SK-N-SH (cell line): ENCODE data around the gene HSD17B7. TPM values are rescaled to one million over a fixed set of nuclear protein-coding genes. Genes with fewer than 3 reads are reported as not detected.

Experiments used
- CTCF ChIA-PET: fragments of 300-600, 350-600 bp; formaldehyde crosslinking; extraction: SDS; loops from one replicate; lab custom pipeline; 2021; lab: Yijun Ruan, JAX
- POLR2A ChIA-PET: fragments of 350-600 bp; sonication (Branson Sonifier 250); formaldehyde crosslinking; extraction: SDS; loops from one replicate; lab custom pipeline; 2020; ENCODE audit warnings: antibody characterized with exemption, inconsistent platforms; lab: Yijun Ruan, JAX
- DNase-seq: peaks from one replicate; pipeline ENCODE4 v3.0.0; 2012
- H2AFZ ChIP-seq: fragments of 200-600 bp; sonication (generic); 2 replicates; pipeline ENCODE4 v1.8.1; 2016; ENCODE audit warnings: antibody characterized with exemption, mild to moderate bottlenecking, low read depth
- H3F3A ChIP-seq: fragments of 200-600 bp; sonication (generic); replicated peaks from 2 replicates; pipeline ENCODE3; 2016; ENCODE audit warnings: antibody characterized with exemption, mild to moderate bottlenecking; ENCODE audit not compliant: insufficient read depth
- H3K27ac ChIP-seq, 2 experiments: fragments of 200-500 bp in 1 of 2; fragments of 200-600 bp in 1 of 2; sonication (Bioruptor generic) in 1 of 2; sonication (generic), shearing (Covaris generic) in 1 of 2; 2 replicates each; pipeline versions ENCODE4 v1.5.1 to v1.6.1; 2014 to 2016; ENCODE audit warnings: low read depth in 2 of 2, inconsistent platforms in 1 of 2, low read length in 1 of 2, mild to moderate bottlenecking in 1 of 2, mixed read lengths in 1 of 2
- H3K27me3 ChIP-seq: fragments of 200-600 bp; sonication (generic), shearing (Covaris generic); 2 replicates; pipeline ENCODE4 v1.6.1; 2016; ENCODE audit warnings: mixed run types; ENCODE audit not compliant: insufficient read depth
- H3K36me3 ChIP-seq, 2 experiments: fragments of 200-500 bp in 1 of 2; fragments of 200-600 bp in 1 of 2; sonication (Bioruptor generic) in 1 of 2; sonication (generic) in 1 of 2; replicated peaks in 1 of 2; 2 replicates each; pipeline versions ENCODE3 to v1.5.1; 2014 to 2016; ENCODE audit warnings: low read length in 1 of 2, mild to moderate bottlenecking in 1 of 2; ENCODE audit not compliant: insufficient read depth in 2 of 2, control insufficient read depth in 1 of 2
- H3K4me1 ChIP-seq, 2 experiments: fragments of 200-500 bp in 1 of 2; fragments of 200-600 bp in 1 of 2; sonication (Bioruptor generic) in 1 of 2; sonication (generic), shearing (Covaris generic) in 1 of 2; 2 replicates each; pipeline versions ENCODE4 v1.5.1 to v1.6.1; 2014 to 2016; ENCODE audit warnings: low read depth in 1 of 2, low read length in 1 of 2, mixed run types in 1 of 2; ENCODE audit not compliant: insufficient read depth in 2 of 2, control insufficient read depth in 1 of 2
- H3K4me2 ChIP-seq: fragments of 200-600 bp; sonication (generic), shearing (Covaris generic); 2 replicates; pipeline ENCODE4 v1.6.1; 2017; ENCODE audit warnings: mixed run types
- H3K4me3 ChIP-seq, 2 experiments: fragments of 200-500 bp in 1 of 2; fragments of 200-600 bp in 1 of 2; sonication (Bioruptor generic) in 1 of 2; sonication (generic), shearing (Covaris generic) in 1 of 2; 2 replicates each; pipeline versions ENCODE4 v1.5.1 to v1.8.1; 2014 to 2016; ENCODE audit warnings: low read depth in 2 of 2, inconsistent platforms in 1 of 2, low read length in 1 of 2, mild to moderate bottlenecking in 1 of 2, mixed read lengths in 1 of 2, moderate library complexity in 1 of 2
- H3K79me2 ChIP-seq: fragments of 200-600 bp; sonication (generic); 2 replicates; pipeline ENCODE4 v1.8.1; 2017; ENCODE audit warnings: mild to moderate bottlenecking; ENCODE audit not compliant: insufficient read depth
- H3K9ac ChIP-seq: fragments of 200-600 bp; sonication (generic); 2 replicates; pipeline ENCODE4 v1.6.1; 2017; ENCODE audit warnings: mixed run types
- H3K9me2 ChIP-seq: fragments of 200-600 bp; sonication (generic); 2 replicates; pipeline ENCODE4 v1.6.1; 2017; ENCODE audit warnings: mixed run types
- H3K9me3 ChIP-seq: fragments of 200-600 bp; sonication (generic); 2 replicates; pipeline ENCODE4 v1.6.1; 2017; ENCODE audit warnings: mixed run types, mild to moderate bottlenecking, moderate library complexity
- H4K20me1 ChIP-seq: fragments of 200-600 bp; sonication (generic); 2 replicates; pipeline ENCODE4 v1.6.1; 2017; ENCODE audit warnings: mild to moderate bottlenecking, mixed run types; ENCODE audit not compliant: insufficient read depth
- CHD2 ChIP-seq: fragments of 150-350 bp; IDR thresholded peaks from 2 replicates; pipeline ENCODE4 v1.6.1; 2018; ENCODE audit warnings: low read length; ENCODE audit not compliant: partially characterized antibody
- EZH2phosphoT487 ChIP-seq: fragments of 200-600 bp; sonication (generic); IDR thresholded peaks from 2 replicates; pipeline ENCODE4 v1.6.1; 2017; ENCODE audit warnings: low read depth, mixed run types, mild to moderate bottlenecking, antibody characterized with exemption, moderate library complexity, borderline replicate concordance
- FOXJ3 ChIP-seq: sonication (generic); formaldehyde crosslinking; IDR thresholded peaks from 2 replicates; pipeline ENCODE4 v1.5.1; 2020; ENCODE audit warnings: mild to moderate bottlenecking, missing genetic modification reagents
- MEF2A ChIP-seq: IDR thresholded peaks from 2 replicates; pipeline ENCODE4 v1.4.0; 2012; ENCODE audit warnings: low read depth, borderline replicate concordance
- PBX3 ChIP-seq: IDR thresholded peaks from 2 replicates; pipeline ENCODE4; 2012
- RCOR1 ChIP-seq: fragments of 150-350 bp; IDR thresholded peaks from 2 replicates; pipeline ENCODE4 v1.6.1; 2017; ENCODE audit warnings: antibody characterized with exemption, low read length
- RFX5 ChIP-seq: IDR thresholded peaks from 2 replicates; pipeline ENCODE4 v1.6.1; 2012; ENCODE audit warnings: mild to moderate bottlenecking, improper control_type of control experiment, low read length
- TCF12 ChIP-seq: IDR thresholded peaks from 2 replicates; pipeline ENCODE4 v1.4.0; 2012
- TEAD4 ChIP-seq: IDR thresholded peaks from 2 replicates; pipeline ENCODE4 v1.4.0; 2012; ENCODE audit warnings: mild to moderate bottlenecking, borderline replicate concordance; ENCODE audit not compliant: insufficient read depth
- YY1 ChIP-seq: IDR thresholded peaks from 2 replicates; pipeline ENCODE4 v1.4.0; 2012; ENCODE audit warnings: low read depth, mild to moderate bottlenecking
- WGBS: methylation state at CpG from one replicate; pipeline ENCODE4 v1.1.6; 2017; ENCODE audit warnings: low lambda C conversion rate; 5-methylcytosine and 5-hydroxymethylcytosine counted together
- polyA plus RNA-seq, 3 experiments: library from polyadenylated mRNA; depleted of rRNA; stranded (reverse); fragments of >200 nt; gene quantifications; 2 replicates each; pipeline ENCODE4 v1.2.3, GENCODE V29; 2012
- TF ChIP-seq, protein P1 (sequence below): fragments of 150-350 bp; IDR thresholded peaks from 2 replicates; pipeline ENCODE4 v1.6.1; 2016; ENCODE audit warnings: mild to moderate bottlenecking, low read depth, low read length
- TF ChIP-seq, protein P2 (sequence below): IDR thresholded peaks from 2 replicates; pipeline ENCODE4 v1.4.0; 2012; ENCODE audit warnings: low read depth, borderline replicate concordance

Gene HSD17B7
- polyA plus RNA-seq, 1 of the 3 experiments (the other 2 are of a cell fraction): 14.5 TPM

- H3K9me2 ChIP-seq: no peaks in the 10 kb centered on the region
- H3K27ac ChIP-seq: peak overlapping the region; percentile 14 to 92
- TF ChIP-seq YY1 (no peak), RCOR1 (no peak), TCF12 (no peak)
- H3F3A ChIP-seq: peaks cover 26% of the 10 kb centered on the region
- no peak overlapping the region for H2AFZ ChIP-seq
- ChIA-PET POLR2A (no interaction called here), CTCF (interaction anchor here (2.0 to 4.7 kb wide), 4 partner anchors 11 to 457 kb away, joined by 6 to 39 read pairs (median 15); no protein-coding TSS in a partner anchor)
- H3K79me2 ChIP-seq: no peaks in the 10 kb centered on the region
- H3K4me1 ChIP-seq: peaks cover 6 to 48% of the 10 kb centered on the region in 2 experiments; a peak in 3 of 4 replicates
- H3K9me3 ChIP-seq: no peaks in the 10 kb centered on the region; the same call in 1 of the 2 replicates
- no peaks in the 10 kb centered on the region for H3K27me3 ChIP-seq
- H3K9ac ChIP-seq: peak overlapping the region; percentile 60; the same call in 1 of the 2 replicates
- DNase-seq: no peak
- no peak overlapping the region for H3K4me3 ChIP-seq
- peaks cover 0 to 2% of the 10 kb centered on the region in 2 experiments for H3K36me3 ChIP-seq
- no CpG with 5 or more reads among the region's 1 CpG for WGBS
- no peaks in the 10 kb centered on the region for H4K20me1 ChIP-seq
- no peak overlapping the region for H3K4me2 ChIP-seq
Measured at GRCh38 chr1:162859191-162859590, 68.7 kb downstream of the HSD17B7 start.

GRCh38 chr1:162861101-162861500 is 70.6 kb downstream of the HSD17B7 start, which contains the start of gene CCDC190:
Gene CCDC190, minus strand, starts transcription at chr1:162861175. Its CDS starts 1,529 bp downstream, at chr1:162859646.
- no peak for DNase-seq
- TF ChIP-seq YY1: no peak
- no peak for TF ChIP-seq PBX3
- TF ChIP-seq RFX5: no peak
- TF ChIP-seq EZH2phosphoT487: no peak
- TF ChIP-seq FOXJ3 (CRISPR knock-in tag): no peak
- no peak for TF ChIP-seq TCF12
- TF ChIP-seq, protein P1, sequence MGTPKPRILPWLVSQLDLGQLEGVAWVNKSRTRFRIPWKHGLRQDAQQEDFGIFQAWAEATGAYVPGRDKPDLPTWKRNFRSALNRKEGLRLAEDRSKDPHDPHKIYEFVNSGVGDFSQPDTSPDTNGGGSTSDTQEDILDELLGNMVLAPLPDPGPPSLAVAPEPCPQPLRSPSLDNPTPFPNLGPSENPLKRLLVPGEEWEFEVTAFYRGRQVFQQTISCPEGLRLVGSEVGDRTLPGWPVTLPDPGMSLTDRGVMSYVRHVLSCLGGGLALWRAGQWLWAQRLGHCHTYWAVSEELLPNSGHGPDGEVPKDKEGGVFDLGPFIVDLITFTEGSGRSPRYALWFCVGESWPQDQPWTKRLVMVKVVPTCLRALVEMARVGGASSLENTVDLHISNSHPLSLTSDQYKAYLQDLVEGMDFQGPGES: no peak
- TF ChIP-seq, protein P2, sequence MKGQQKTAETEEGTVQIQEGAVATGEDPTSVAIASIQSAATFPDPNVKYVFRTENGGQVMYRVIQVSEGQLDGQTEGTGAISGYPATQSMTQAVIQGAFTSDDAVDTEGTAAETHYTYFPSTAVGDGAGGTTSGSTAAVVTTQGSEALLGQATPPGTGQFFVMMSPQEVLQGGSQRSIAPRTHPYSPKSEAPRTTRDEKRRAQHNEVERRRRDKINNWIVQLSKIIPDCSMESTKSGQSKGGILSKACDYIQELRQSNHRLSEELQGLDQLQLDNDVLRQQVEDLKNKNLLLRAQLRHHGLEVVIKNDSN: no peak
- TF ChIP-seq TEAD4: no peak
- TF ChIP-seq CHD2: no peak
- no peak for TF ChIP-seq MEF2A
- TF ChIP-seq, all 33 proteins: peak for 0
- Histone ChIP-seq H3K36me3 (peaks cover 0 to 8% of the 10 kb centered on the region in 2 experiments), H3K4me1 (peaks cover 3 to 31% of the 10 kb centered on the region in 2 experiments; a peak in 2 of 4 replicates), H3K4me3 (no peak within 1 kb of the TSS), H2AFZ (peak within 1 kb of the TSS; percentile 45), H3K9ac (no peak within 1 kb of the TSS), H3F3A (peaks cover 19% of the 10 kb centered on the region), H3K27ac (no peak within 1 kb of the TSS), H3K9me3 (no peaks in the 10 kb centered on the region; the same call in 1 of the 2 replicates), H3K79me2 (no peaks in the 10 kb centered on the region), H4K20me1 (no peaks in the 10 kb centered on the region), H3K4me2 (no peak within 1 kb of the TSS), H3K27me3 (no peaks in the 10 kb centered on the region), H3K9me2 (no peaks in the 10 kb centered on the region)
- WGBS: 89% methylated on average over 4 of the region's 4 CpGs
- POLR2A ChIA-PET: interaction anchor here (0.8 to 1.0 kb wide), 2 partner anchors 21 to 216 kb away, joined by 3 to 4 read pairs; no protein-coding TSS in a partner anchor
- CTCF ChIA-PET: interaction anchor here (1.4 to 3.4 kb wide), 5 partner anchors 12 to 455 kb away, joined by 3 to 23 read pairs (median 6); no protein-coding TSS in a partner anchor
